ENCODE measurements around the gene PARS2.

DNA sequence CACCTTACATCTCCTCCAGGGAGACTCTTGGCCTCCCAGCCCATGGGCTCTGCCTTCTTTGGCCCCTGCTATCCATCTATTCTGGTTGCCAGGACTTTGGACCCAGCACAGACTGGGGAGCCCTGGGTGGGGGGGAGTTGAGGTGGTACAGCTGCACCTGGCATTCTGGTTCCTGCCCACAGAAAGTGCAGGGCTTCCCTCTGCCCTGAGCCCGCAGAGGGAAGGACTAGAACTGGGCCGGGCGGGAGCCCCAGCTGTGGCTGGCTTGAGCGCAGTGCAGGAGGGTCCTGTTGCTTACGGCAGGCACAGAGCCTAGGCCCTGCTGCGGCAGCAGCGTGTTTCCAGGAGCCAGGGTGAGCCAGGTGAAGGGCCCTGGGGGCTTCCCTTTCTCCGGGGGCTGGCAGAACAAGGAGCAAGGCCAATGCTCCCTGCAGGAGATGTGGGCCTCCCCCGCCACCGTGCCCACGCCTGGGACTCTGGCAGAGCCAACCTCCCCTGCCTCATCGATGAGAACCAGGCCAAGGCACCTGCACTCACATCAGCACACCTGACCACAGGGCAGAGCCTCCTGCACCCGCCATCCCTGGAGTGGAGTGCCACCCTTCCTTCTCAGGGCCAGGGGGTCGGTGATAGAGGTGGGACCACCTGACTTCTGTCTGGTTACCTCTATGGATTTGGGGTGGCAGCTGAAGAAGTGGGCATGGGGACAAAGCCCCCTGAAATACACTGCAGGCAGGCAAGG, 16.1 kb downstream of the PARS2 start:
- TF ChIP-seq, protein P1, sequence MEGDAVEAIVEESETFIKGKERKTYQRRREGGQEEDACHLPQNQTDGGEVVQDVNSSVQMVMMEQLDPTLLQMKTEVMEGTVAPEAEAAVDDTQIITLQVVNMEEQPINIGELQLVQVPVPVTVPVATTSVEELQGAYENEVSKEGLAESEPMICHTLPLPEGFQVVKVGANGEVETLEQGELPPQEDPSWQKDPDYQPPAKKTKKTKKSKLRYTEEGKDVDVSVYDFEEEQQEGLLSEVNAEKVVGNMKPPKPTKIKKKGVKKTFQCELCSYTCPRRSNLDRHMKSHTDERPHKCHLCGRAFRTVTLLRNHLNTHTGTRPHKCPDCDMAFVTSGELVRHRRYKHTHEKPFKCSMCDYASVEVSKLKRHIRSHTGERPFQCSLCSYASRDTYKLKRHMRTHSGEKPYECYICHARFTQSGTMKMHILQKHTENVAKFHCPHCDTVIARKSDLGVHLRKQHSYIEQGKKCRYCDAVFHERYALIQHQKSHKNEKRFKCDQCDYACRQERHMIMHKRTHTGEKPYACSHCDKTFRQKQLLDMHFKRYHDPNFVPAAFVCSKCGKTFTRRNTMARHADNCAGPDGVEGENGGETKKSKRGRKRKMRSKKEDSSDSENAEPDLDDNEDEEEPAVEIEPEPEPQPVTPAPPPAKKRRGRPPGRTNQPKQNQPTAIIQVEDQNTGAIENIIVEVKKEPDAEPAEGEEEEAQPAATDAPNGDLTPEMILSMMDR (IDR thresholded peaks at IDR 0.05; ENCODE audit: poor library complexity): no peak
- TF ChIP-seq EZH2 (IDR thresholded peaks at IDR 0.05; ENCODE audit: borderline replicate concordance): no peak
- no peak for TF ChIP-seq EZH2phosphoT487 (IDR thresholded peaks at IDR 0.05; ENCODE audit: low read depth, severe bottlenecking, unreplicated experiment)
